T-helper 9 cell (primary cell): ENCODE measurements around the gene PITPNB.
A peak's percentile ranks its signal among the peaks of the same experiment; 100 is the strongest.

Experiments used
- DNase-seq: peaks from one replicate; pipeline ENCODE4 v3.0.0-alpha.2; 2020

The PITPNB gene

GRCh38 chr22:27918341-27919221, 475 bp downstream of the PITPNB start:
- DNase-seq: peak; percentile 29

DNA sequence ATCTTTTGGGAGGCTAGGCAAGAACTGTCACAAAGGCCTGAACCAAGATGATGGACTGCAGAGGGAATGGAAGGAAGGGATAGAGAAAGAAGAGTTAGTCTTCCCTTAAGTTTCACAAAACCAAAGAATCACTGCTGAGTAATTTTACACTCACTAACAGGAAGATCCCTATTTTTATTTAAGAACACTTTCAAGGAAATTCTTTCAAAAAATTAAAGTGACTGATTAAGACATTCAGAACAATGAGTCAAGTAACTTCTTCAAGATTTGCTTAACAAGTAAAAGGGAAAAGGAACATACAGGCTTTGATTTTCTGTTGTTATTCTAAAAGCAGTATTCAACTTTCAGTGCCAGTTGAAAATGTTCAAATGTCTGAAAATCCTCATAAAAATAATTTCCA, 3.1 kb downstream of the PITPNB start:
- DNase-seq: no peak

- no peak for DNase-seq
Observed at GRCh38 chr22:27913162-27913741, 5.8 kb downstream of the PITPNB start.

GRCh38 chr22:27912101-27912500, 7.0 kb downstream of the PITPNB start:
- no peak for DNase-seq

DNA sequence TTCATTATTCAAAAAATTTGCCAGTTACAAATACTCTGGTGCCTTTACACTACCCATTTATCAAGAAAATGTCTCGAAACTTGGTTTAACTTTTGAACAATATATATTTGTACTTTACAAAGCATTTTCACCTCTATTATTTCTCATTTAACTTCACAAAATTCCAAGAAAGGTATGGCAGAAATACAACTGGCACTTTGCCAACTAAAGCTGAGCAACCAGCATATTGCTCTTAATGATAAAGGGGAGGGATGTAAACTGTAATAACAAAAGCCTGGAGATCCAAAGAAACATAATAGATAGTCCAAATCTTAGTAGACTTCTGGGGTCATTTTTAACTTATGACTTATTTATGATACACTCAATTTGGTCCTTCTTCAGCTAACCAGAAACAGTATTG, 7.7 kb downstream of the PITPNB start:
- DNase-seq: no peak

DNA sequence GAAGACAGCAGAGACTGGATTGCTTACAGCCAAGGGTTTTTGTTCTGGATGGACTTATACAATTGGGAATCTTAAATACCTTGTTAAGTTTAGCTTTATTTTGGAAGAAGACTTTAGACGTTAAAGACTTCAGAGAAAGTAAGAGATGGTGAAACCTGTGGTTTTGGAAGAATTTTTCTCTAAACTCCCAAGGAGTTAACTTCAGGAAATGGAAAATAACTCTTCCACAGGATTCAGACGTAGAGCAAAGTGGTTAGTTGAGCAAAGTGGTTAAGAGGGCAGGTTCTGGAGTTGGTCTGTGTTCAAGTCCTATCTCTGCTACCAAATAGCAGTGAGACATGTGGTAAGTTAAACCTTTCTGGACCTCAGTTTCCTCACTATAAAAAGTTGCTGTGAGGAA, 12.8 kb downstream of the PITPNB start:
- no peak for DNase-seq

DNA sequence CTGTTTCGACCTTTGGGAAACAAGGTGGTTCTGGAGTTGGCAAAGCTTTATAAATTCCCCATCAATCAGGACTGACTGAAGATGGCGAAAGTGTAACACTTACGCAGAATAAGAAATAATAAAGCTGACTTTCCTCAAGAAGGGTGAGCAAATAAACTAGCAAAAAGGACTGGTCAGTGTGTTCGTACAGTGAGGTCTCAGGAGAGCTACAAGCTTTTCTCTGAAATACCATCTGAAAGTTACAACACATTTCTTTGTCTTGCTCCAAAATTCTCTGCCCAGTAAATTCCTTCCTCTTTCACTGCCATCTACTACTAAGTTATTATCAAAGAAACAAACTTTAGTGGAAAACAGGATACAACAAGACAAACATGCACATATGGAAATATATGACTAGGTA, 13.4 kb downstream of the PITPNB start:
- no peak for DNase-seq

DNA sequence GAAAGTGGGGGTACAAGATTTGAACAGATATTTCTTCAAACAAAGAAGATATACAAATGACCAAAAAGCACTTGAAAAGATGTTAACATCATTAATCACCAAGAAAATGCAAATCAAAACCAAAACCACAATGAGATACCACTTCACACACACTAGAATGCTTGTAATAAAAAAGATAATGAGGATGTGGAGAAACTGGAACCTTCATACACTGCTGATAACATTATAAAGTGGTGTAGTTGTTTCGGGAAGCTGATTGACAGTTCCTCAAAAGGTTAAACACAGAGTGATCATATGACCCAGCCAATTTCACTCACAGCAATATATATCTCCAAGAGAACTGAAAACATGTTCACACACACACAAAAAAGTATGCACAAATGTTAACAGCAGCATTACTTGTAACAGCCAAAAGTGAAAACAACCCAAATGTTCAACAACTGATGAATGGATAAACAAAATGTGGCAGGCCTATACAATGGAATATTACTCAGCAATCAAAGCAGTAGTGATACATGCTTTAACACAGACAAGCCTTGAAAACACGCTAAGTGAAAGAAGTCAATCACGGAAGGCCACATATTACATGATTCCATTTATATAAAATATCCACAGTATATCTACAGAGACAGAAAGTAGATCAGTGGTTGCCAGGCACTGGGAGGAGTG, 15.1 kb downstream of the PITPNB start:
- no peak for DNase-seq

DNA sequence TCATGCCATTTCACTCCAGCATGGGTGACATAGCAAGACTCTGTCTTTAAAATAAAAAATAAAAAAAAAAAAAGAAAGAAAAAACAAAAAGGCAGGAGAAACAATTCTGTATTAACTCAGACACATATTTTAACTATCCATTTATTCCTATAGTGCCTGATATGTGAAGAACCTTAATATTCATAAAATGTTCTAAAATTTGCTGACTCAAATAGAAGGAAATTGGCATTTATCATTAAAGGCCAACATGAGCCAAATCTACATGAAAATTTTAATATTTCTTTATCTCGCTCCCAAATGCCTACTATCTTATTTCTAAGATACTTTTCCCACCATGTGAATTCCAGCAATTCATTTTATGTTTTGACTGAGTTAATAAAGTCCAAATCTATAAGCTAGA, 18.9 kb downstream of the PITPNB start:
- no peak for DNase-seq

DNA sequence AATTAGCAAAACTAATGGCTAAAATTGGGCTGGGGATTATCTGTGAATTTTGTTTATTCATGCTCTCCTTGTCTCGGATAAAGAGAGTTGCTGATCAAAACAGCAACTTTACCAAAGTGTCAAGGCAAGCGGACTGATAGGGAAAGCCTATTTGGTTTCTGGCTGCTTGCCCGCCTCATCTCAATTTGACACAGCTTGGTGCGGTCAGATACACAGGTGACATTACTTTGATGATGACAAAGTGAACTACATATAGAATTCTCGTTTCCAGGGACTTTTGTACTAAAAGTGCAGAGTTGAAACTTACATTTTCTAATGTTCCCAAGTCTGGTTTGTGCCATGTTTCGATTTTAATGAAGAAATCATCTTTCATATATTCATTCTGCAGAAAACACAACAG, 22.8 kb downstream of the PITPNB start:
- no peak for DNase-seq

DNA sequence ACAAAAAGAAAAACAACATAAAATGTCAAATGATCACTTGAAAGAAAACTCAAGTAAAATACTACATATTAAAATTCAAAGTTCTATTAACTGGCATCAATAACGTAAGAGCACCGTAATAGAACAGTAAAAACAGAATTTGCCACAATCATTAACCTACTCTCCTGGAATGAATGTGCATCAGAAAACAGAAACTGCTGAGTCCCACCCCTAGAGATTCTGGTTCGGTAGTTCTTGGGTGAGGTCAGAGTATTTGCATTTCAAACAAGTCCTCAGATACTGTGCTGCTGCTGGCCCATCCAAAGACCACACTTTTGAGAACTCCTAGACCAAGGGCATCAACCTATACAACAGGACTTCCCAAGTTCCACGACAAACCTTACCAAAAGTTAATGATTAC, 23.5 kb downstream of the PITPNB start:
- no peak for DNase-seq

GRCh38 chr22:27892811-27893210, 26.2 kb downstream of the PITPNB start:
- no peak for DNase-seq

- no peak for DNase-seq
Observed at GRCh38 chr22:27892064-27892463, 27.0 kb downstream of the PITPNB start.

DNA sequence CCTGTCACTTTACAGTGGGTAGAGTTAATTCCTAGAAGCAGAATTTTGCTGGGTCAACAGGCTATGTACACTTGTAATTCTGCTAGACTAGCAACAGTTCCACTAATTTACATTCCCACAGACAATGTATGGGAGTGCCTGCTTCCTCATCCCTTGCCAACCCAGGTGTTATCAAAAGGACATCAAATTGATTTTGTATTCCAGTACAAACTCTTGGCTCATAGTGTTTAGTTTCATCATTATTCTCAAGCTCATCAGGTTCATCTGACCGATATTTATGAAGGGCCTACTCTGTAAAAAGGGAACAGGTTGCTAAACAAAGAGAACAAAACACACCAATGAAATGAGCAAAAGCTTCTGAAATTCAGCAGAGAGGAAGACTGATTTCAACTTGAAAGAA, 30.7 kb downstream of the PITPNB start:
- no peak for DNase-seq

DNA sequence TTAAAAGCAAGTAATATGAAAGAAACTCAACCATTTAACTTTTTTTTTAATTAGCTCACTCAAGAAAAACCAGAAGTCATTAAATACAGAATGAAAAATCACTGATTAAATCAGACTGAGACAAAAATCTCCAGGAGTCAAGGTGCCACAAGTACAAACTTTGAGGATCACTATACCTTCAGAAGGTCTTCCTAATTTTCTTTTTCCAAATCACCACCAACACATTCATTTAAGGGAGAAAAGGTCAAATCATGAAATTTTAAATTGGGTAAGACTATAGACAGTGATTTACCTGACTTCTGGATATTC, 32.3 kb downstream of the PITPNB start:
- DNase-seq: no peak

DNA sequence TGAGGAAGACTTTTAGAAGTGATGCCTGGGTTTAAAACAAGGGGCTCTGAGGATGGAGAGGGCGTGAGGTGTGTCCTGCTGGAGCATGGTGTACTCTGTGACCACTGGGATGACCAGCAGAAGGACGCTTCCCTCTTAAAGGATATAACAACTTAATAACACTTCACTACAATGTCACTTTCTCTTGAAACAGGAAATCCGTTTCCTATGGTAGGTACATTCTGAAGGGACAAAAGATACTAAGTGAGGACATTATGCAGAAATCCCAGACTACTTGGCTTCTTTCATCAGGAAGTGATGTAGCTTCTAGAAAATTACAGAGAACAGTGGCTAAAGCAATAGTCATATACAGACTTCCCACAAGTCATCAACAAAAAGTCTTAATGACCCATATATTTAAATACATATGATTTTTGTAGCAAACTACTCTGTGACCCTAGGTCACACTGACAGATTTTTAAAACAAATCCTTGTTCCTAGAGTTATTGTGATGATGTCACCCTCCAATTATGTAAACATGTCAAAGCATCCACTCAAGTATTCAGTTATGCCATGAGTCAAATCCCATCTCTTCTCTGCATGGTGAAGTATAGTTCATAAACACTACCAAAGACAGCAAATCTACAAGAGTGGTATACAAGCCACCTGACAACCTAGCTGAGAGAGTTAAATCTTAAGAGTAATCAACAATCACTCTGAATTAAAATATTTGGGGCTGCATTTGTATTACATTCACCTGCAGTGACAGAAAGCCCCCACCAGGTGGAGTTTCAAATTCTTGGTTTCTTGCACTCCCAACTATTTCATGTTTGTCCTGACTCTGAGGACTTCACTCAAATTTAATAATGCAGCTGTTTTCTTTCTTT, 32.8 kb downstream of the PITPNB start:
- peak; percentile 16 for DNase-seq

DNA sequence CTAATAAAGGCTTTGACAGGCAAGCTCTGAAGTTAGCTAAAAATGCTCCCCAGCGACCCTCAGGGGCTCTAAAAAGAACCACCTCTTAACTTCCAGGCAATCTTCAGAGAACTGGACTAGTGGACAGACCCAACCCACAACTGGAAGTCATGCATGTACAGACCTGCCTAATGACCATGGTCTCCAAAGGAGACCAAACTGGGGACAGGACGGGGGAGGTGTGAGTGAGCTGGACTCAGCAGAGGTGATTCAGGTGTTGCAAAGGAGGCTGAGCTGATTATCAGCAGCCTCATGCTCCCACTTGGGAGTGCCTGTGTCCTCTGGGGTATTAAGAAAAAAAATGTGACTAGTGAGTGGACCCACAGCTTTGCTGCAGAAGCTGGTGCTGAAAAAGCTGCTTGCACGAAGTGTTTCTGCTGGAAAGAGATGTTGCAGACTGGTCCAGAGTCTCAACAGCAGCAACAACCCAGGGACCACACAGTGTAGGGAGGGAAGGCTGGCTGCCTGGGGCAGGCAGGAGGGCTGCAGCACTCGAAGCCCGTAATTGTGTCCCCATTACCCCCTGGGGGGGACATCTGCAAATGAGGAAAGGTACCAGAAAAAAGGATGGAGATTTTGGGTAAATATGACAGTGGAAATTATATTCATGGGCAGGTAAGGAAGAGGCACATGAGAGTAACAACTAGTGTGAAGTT, 35.3 kb downstream of the PITPNB start:
- DNase-seq: no peak

DNA sequence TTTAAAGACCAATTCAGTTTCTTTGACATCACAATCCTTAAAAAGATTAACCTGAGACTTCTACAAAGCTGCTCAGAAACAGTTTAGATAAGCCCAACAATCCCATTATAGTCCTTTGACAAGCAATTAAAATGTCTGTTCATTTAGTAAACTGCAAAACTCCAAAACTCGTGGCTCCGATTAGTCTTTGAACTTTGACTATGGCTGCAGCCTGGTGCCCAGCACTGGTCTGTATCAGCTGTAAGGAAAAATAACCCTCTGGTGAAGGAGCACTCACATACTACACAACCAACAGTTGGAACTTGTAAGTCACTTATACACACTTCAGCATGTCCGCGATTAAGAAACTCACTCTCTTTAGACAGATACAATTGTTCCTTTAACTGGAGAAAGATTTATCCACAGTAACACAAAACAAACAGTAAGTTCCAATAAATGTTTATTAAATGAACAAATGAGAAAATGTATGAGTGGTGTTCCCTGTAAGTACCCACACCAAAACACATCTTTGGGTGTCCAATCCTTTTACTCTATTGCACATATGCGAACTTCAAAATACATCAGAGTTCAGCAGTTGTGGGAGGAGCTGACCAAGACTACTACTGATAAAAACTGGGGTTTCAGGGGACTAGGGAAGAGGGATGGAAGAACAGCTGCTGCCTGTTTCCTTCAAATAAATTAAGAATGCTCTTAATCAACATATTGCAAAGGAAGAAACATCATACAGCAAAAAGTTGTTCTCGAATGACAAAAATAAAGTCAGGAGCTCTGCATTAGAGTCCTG, 36.4 kb downstream of the PITPNB start:
- DNase-seq: no peak

- DNase-seq: no peak
Observed at GRCh38 chr22:27881421-27881820, 37.6 kb downstream of the PITPNB start.

GRCh38 chr22:27880778-27881394, 38.2 kb downstream of the PITPNB start:
- DNase-seq: no peak

- DNase-seq: no peak
Observed at GRCh38 chr22:27879923-27880322, 39.1 kb downstream of the PITPNB start.
